Mesendoderm (in vitro differentiated cells): Measurements from ENCODE around the gene PRR14.
A peak's percentile ranks its signal among the peaks of the same experiment; 100 is the strongest.
"Not testable (repeated sequence)": the region's sequence is repeated elsewhere in the genome, so short reads cannot be mapped to it uniquely, and the experiment has no call there.

Experiments
- DNase-seq: peaks from one replicate; pipeline ENCODE4 v3.0.0; 2013
- H2AK5ac ChIP-seq: 2 replicates; pipeline ENCODE4 v1.6.1; 2013; ENCODE audit warnings: low read length, inconsistent platforms
- H2BK120ac ChIP-seq: 2 replicates; pipeline ENCODE4 v1.6.1; 2013; ENCODE audit warnings: low read depth, mild to moderate bottlenecking, low read length, moderate library complexity, mixed read lengths
- H2BK15ac ChIP-seq: replicated peaks from 2 replicates; pipeline ENCODE4 v1.6.1; 2013; ENCODE audit warnings: low read depth, mild to moderate bottlenecking, moderate library complexity
- H2BK5ac ChIP-seq: 2 replicates; pipeline ENCODE4 v1.6.1; 2013; ENCODE audit warnings: low read length, inconsistent platforms
- H3K18ac ChIP-seq: 2 replicates; pipeline ENCODE4 v1.6.1; 2013; ENCODE audit warnings: mild to moderate bottlenecking, low read length, mixed read lengths
- H3K23ac ChIP-seq: one replicate; pipeline ENCODE4 v1.6.1; 2013; ENCODE audit warnings: low read length
- H3K27ac ChIP-seq: 2 replicates; pipeline ENCODE4 v1.5.1; 2013; ENCODE audit warnings: low read depth, mild to moderate bottlenecking, inconsistent platforms, low read length, moderate library complexity
- H3K27me3 ChIP-seq: 2 replicates; pipeline ENCODE4 v1.6.1; 2013; ENCODE audit warnings: low read length, control low read depth, mild to moderate bottlenecking, inconsistent platforms; ENCODE audit not compliant: insufficient read depth, poor library complexity
- H3K36me3 ChIP-seq: 2 replicates; pipeline ENCODE4 v1.6.1; 2013; ENCODE audit warnings: low read length, inconsistent platforms; ENCODE audit not compliant: control insufficient read depth, insufficient read depth
- H3K4ac ChIP-seq: one replicate; pipeline ENCODE4 v1.6.1; 2013; ENCODE audit warnings: low read depth, mild to moderate bottlenecking, low read length, moderate library complexity
- H3K4me1 ChIP-seq: 2 replicates; pipeline ENCODE4 v1.6.1; 2013; ENCODE audit warnings: low read depth, low read length, inconsistent platforms; ENCODE audit not compliant: control insufficient read depth
- H3K4me2 ChIP-seq: 2 replicates; pipeline ENCODE4 v1.6.1; 2013; ENCODE audit warnings: low read length
- H3K4me3 ChIP-seq: 2 replicates; pipeline ENCODE4 v1.5.1; 2013; ENCODE audit warnings: mild to moderate bottlenecking, low read length
- H3K56ac ChIP-seq: one replicate; pipeline ENCODE4 v1.6.1; 2013; ENCODE audit warnings: low read length
- H3K79me1 ChIP-seq: 2 replicates; pipeline ENCODE4 v1.6.1; 2013; ENCODE audit warnings: low read length, inconsistent platforms
- H3K79me2 ChIP-seq: 2 replicates; pipeline ENCODE4 v1.6.1; 2013; ENCODE audit warnings: mild to moderate bottlenecking, low read length; ENCODE audit not compliant: control insufficient read depth, insufficient read depth
- H3K9ac ChIP-seq: 2 replicates; pipeline ENCODE4 v1.6.1; 2013; ENCODE audit warnings: low read length, inconsistent platforms
- H4K5ac ChIP-seq: one replicate; pipeline ENCODE4 v1.6.1; 2013; ENCODE audit warnings: low read length
- H4K8ac ChIP-seq: one replicate; pipeline ENCODE4 v1.6.1; 2013; ENCODE audit warnings: low read depth, mild to moderate bottlenecking, control low read depth, low read length, moderate library complexity
- WGBS: extraction: QIAGEN DNeasy Blood & Tissue Kit; methylation state at CpG from one replicate; pipeline ENCODE4 v1.1.7; 2013; ENCODE audit warnings: low lambda C conversion rate, missing lambda C conversion rate; ENCODE audit not compliant: insufficient coverage; ENCODE audit errors: extremely low coverage; 5-methylcytosine and 5-hydroxymethylcytosine counted together

Gene PRR14

GRCh38 chr16:30636599-30636998, 14.2 kb upstream of the PRR14 start:
- Histone ChIP-seq H4K8ac (peak overlapping the region; percentile 42), H3K18ac (no peak overlapping the region)
- WGBS: no CpG with 5 or more reads among the region's 7 CpGs

GRCh38 chr16:30637139-30637538, 13.6 kb upstream of the PRR14 start:
- H3K4me2 ChIP-seq, H2BK5ac ChIP-seq, DNase-seq, H3K79me1 ChIP-seq, H3K79me2 ChIP-seq, H2BK120ac ChIP-seq, H3K9ac ChIP-seq, H3K36me3 ChIP-seq, H3K27ac ChIP-seq, H3K4me3 ChIP-seq, H2BK15ac ChIP-seq, H2AK5ac ChIP-seq, H3K4ac ChIP-seq, H4K5ac ChIP-seq, H3K23ac ChIP-seq, H3K27me3 ChIP-seq, H3K18ac ChIP-seq, H4K8ac ChIP-seq, H3K56ac ChIP-seq, H3K4me1 ChIP-seq: not testable (repeated sequence)
- no CpG with 5 or more reads among the region's 10 CpGs for WGBS

More at GRCh38 chr16:30636599-30636998, 14.2 kb upstream of the PRR14 start:
- Histone ChIP-seq H3K9ac (no peak overlapping the region), H3K23ac (no peak overlapping the region), H4K5ac (no peak overlapping the region), H3K79me2 (no peaks in the 10 kb centered on the region), H2BK120ac (no peak overlapping the region), H2BK15ac (no peak overlapping the region), H2BK5ac (no peak overlapping the region), H3K4me2 (no peak overlapping the region), H3K4me3 (no peak overlapping the region), H3K27me3 (no peaks in the 10 kb centered on the region), H3K36me3 (no peaks in the 10 kb centered on the region), H3K79me1 (no peaks in the 10 kb centered on the region), H2AK5ac (no peak overlapping the region), H3K4ac (no peak overlapping the region), H3K4me1 (no peaks in the 10 kb centered on the region), H3K56ac (no peak overlapping the region), H3K27ac (no peak overlapping the region)
- DNase-seq: no peak

GRCh38 chr16:30637944-30638343, 12.8 kb upstream of the PRR14 start:
- no peak overlapping the region for H3K4me2 ChIP-seq
- H3K23ac ChIP-seq: no peak overlapping the region
- no peak overlapping the region for H3K4me3 ChIP-seq
- WGBS: no CpG with 5 or more reads among the region's 1 CpG
- H3K79me2 ChIP-seq: no peaks in the 10 kb centered on the region
- H3K56ac ChIP-seq: no peak overlapping the region
- no peaks in the 10 kb centered on the region for H3K36me3 ChIP-seq
- no peak overlapping the region for H4K8ac ChIP-seq
- H3K9ac ChIP-seq: no peak overlapping the region
- H2AK5ac ChIP-seq: no peak overlapping the region
- no peaks in the 10 kb centered on the region for H3K79me1 ChIP-seq
- no peak overlapping the region for H3K27ac ChIP-seq
- DNase-seq: peak; percentile 74
- no peaks in the 10 kb centered on the region for H3K4me1 ChIP-seq
- H4K5ac ChIP-seq: no peak overlapping the region
- H3K27me3 ChIP-seq: no peaks in the 10 kb centered on the region
- no peak overlapping the region for H2BK5ac ChIP-seq
- no peak overlapping the region for H3K4ac ChIP-seq
- no peak overlapping the region for H2BK120ac ChIP-seq
- no peak overlapping the region for H3K18ac ChIP-seq
- H2BK15ac ChIP-seq: no peak overlapping the region

- Histone ChIP-seq H3K23ac (no peak overlapping the region), H3K18ac (no peak overlapping the region), H2BK15ac (no peak overlapping the region), H3K79me2 (no peaks in the 10 kb centered on the region), H2BK120ac (no peak overlapping the region), H3K56ac (no peak overlapping the region), H3K4me1 (no peaks in the 10 kb centered on the region), H3K4ac (no peak overlapping the region), H3K4me2 (no peak overlapping the region), H4K5ac (no peak overlapping the region), H3K4me3 (no peak overlapping the region), H3K9ac (no peak overlapping the region), H3K27ac (no peak overlapping the region), H2BK5ac (no peak overlapping the region), H3K36me3 (no peaks in the 10 kb centered on the region), H2AK5ac (no peak overlapping the region), H4K8ac (no peak overlapping the region), H3K79me1 (no peaks in the 10 kb centered on the region), H3K27me3 (no peaks in the 10 kb centered on the region)
- no peak for DNase-seq
- no CpG with 5 or more reads among the region's 3 CpGs for WGBS
Observed at GRCh38 chr16:30641378-30641982, 9.3 kb upstream of the PRR14 start.

- H3K23ac ChIP-seq: no peak overlapping the region
Observed at GRCh38 chr16:30644334-30644830, 6.4 kb upstream of the PRR14 start.

GRCh38 chr16:30645727-30646126, 5.0 kb upstream of the PRR14 start:
- Histone ChIP-seq H3K79me2 (no peaks in the 10 kb centered on the region), H2BK15ac (no peak overlapping the region), H2AK5ac (no peak overlapping the region), H3K9ac (no peak overlapping the region), H3K36me3 (no peaks in the 10 kb centered on the region), H3K27ac (no peak overlapping the region), H3K4me3 (no peak overlapping the region), H3K56ac (no peak overlapping the region), H4K5ac (no peak overlapping the region), H3K79me1 (no peaks in the 10 kb centered on the region), H3K27me3 (no peaks in the 10 kb centered on the region), H3K23ac (no peak overlapping the region), H3K4me2 (no peak overlapping the region), H3K4me1 (no peaks in the 10 kb centered on the region), H3K4ac (no peak overlapping the region), H4K8ac (no peak overlapping the region), H3K18ac (no peak overlapping the region), H2BK5ac (no peak overlapping the region), H2BK120ac (no peak overlapping the region)
- no peak for DNase-seq
- no CpG with 5 or more reads among the region's 6 CpGs for WGBS

More at GRCh38 chr16:30644334-30644830, 6.4 kb upstream of the PRR14 start:
- H3K4me3 ChIP-seq: no peak overlapping the region
- no peak overlapping the region for H3K56ac ChIP-seq
- H4K8ac ChIP-seq: no peak overlapping the region
- no peak overlapping the region for H4K5ac ChIP-seq
- DNase-seq: no peak
- no CpG with 5 or more reads among the region's 4 CpGs for WGBS
- no peaks in the 10 kb centered on the region for H3K27me3 ChIP-seq
- no peaks in the 10 kb centered on the region for H3K79me2 ChIP-seq
- no peak overlapping the region for H2BK5ac ChIP-seq
- H2BK15ac ChIP-seq: no peak overlapping the region
- no peak overlapping the region for H3K9ac ChIP-seq
- H2BK120ac ChIP-seq: no peak overlapping the region
- H3K36me3 ChIP-seq: no peaks in the 10 kb centered on the region
- no peaks in the 10 kb centered on the region for H3K79me1 ChIP-seq
- H3K27ac ChIP-seq: no peak overlapping the region
- H3K4ac ChIP-seq: no peak overlapping the region
- no peak overlapping the region for H3K4me2 ChIP-seq
- no peak overlapping the region for H3K18ac ChIP-seq
- no peak overlapping the region for H2AK5ac ChIP-seq
- H3K4me1 ChIP-seq: no peaks in the 10 kb centered on the region
